Breast epithelium (tissue), 4 donors: ENCODE data around the gene INCENP. TPM values are rescaled to one million over a fixed set of nuclear protein-coding genes. Genes with fewer than 3 reads are reported as not detected.
A peak's percentile ranks its signal among the peaks of the same experiment; 100 is the strongest.

ENCODE experiments used
- DNase-seq, 2 donors: peaks; one replicate each; pipeline ENCODE4 v3.0.0-alpha.2; 2019; ENCODE audit warnings: low spot score in 2 of 2
- H3K27ac ChIP-seq, 2 donors: fragments of 200-600 bp; sonication (generic) in 1 of 2; one replicate each; pipeline ENCODE4 v1.5.1; 2016 to 2019; ENCODE audit warnings: mild to moderate bottlenecking in 1 of 2
- H3K27me3 ChIP-seq, 2 donors: fragments of 200-600 bp; sonication (generic) in 1 of 2; one replicate each; pipeline versions ENCODE4 v1.5.1 to v1.6.0; 2017 to 2019; ENCODE audit warnings: control low read depth in 1 of 2, mild to moderate bottlenecking in 1 of 2
- H3K36me3 ChIP-seq: fragments of 200-600 bp; one replicate; pipeline ENCODE4 v1.5.1; 2019
- H3K4me1 ChIP-seq, 2 donors: fragments of 200-600 bp; sonication (generic); one replicate each; pipeline ENCODE4 v1.5.1; 2016 to 2019; ENCODE audit warnings: control low read depth in 1 of 2
- H3K4me3 ChIP-seq, 3 donors: fragments of 200-600 bp; sonication (generic); 1 replicate in 2 of 3; 2 replicates in 1 of 3; pipeline ENCODE4 v1.5.1; 2016 to 2019; ENCODE audit warnings: mild to moderate bottlenecking in 3 of 3, moderate library complexity in 2 of 3
- H3K9me3 ChIP-seq, 2 donors: fragments of 200-600 bp; sonication (generic) in 1 of 2; one replicate each; pipeline ENCODE4 v1.5.1; 2016 to 2019; ENCODE audit warnings: control low read depth in 1 of 2
- POLR2A ChIP-seq: fragments of 450-650 bp; IDR thresholded peaks from one replicate; pipeline ENCODE4 v1.6.1; 2016; ENCODE audit warnings: antibody characterized with exemption, mild to moderate bottlenecking, moderate library complexity
- POLR2AphosphoS5 ChIP-seq, 3 donors: sonication (generic); formaldehyde crosslinking; IDR thresholded peaks; one replicate each; pipeline ENCODE4 v1.6.1; 2017; ENCODE audit warnings: antibody characterized with exemption in 3 of 3
- intact Hi-C: fragments of 100-400 bp; cut with DNase I; formaldehyde crosslinking; loops from one replicate; pipeline ENCODE4 v1.15.1; 2023; ENCODE audit warnings: low total_unique reads
- total RNA-seq, 3 donors: library from RNA; depleted of rRNA; stranded (reverse); fragments of >200 nt; gene quantifications; one replicate each; pipeline ENCODE4 v1.1.0, GENCODE V29; 2016
- TF ChIP-seq, protein P1 (sequence below), 3 donors: fragments of 450-650 bp; IDR thresholded peaks; one replicate each; pipeline ENCODE4 v1.5.1; 2016 to 2017; ENCODE audit warnings: antibody characterized with exemption in 3 of 3, mild to moderate bottlenecking in 3 of 3, moderate library complexity in 3 of 3

The INCENP gene
- total RNA-seq, 3 donors from 2014 or later = 8.5 to 19.0 (median 14.8) TPM

DNA sequence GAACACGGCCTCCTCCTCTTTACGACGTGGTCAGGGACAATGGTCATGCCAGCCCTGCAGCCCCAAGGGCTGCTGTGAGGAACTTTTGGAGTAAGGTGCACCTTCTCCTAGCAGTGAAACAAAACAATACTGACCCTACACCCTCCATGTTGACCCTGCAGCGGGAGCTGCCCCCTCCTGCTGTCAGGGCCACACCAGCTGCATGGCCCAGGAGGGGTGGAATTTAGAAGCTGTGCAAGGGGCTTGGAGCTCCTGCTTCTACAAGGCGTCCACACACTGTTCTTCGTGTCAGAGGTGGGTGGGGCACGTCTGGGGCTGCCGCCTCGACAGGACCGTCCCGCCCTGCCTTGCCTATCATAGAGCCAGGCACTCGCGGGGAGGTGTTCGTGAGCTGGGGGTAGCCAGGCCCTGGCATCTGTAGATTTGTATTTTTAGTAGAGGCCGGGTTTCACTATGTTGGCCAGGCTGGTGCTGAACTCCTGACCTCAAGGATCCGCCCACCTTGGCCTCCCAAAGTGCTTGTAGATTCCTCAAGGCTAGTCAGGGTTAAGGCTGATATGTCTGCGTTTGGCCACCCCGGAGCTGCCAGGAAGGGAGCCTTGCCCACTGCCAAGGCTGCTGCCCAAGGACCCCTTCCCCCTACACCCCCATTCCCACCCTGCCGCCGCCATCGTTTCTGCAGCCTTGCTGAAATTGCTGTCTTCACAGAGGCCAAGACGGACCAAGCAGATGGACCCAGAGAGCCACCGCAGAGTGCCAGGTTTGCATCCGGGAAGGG lies 15.9 kb downstream of the INCENP start:
- DNase-seq = peak in 1 of 2 donors; percentile 13
- Histone ChIP-seq H3K9me3 (no peaks in the 10 kb centered on the region), H3K36me3 (no peaks in the 10 kb centered on the region), H3K27ac (no peak overlapping the region), H3K4me1 (no peaks in the 10 kb centered on the region), H3K4me3 (no peak overlapping the region), H3K27me3 (no peaks in the 10 kb centered on the region)
- TF ChIP-seq, protein P1, sequence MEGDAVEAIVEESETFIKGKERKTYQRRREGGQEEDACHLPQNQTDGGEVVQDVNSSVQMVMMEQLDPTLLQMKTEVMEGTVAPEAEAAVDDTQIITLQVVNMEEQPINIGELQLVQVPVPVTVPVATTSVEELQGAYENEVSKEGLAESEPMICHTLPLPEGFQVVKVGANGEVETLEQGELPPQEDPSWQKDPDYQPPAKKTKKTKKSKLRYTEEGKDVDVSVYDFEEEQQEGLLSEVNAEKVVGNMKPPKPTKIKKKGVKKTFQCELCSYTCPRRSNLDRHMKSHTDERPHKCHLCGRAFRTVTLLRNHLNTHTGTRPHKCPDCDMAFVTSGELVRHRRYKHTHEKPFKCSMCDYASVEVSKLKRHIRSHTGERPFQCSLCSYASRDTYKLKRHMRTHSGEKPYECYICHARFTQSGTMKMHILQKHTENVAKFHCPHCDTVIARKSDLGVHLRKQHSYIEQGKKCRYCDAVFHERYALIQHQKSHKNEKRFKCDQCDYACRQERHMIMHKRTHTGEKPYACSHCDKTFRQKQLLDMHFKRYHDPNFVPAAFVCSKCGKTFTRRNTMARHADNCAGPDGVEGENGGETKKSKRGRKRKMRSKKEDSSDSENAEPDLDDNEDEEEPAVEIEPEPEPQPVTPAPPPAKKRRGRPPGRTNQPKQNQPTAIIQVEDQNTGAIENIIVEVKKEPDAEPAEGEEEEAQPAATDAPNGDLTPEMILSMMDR (IDR thresholded peaks at IDR 0.05) = no peak
- TF ChIP-seq POLR2A (no peak), POLR2AphosphoS5 (IDR thresholded peaks at IDR 0.05) (no peak)
- intact Hi-C loops = no loop called here

DNA sequence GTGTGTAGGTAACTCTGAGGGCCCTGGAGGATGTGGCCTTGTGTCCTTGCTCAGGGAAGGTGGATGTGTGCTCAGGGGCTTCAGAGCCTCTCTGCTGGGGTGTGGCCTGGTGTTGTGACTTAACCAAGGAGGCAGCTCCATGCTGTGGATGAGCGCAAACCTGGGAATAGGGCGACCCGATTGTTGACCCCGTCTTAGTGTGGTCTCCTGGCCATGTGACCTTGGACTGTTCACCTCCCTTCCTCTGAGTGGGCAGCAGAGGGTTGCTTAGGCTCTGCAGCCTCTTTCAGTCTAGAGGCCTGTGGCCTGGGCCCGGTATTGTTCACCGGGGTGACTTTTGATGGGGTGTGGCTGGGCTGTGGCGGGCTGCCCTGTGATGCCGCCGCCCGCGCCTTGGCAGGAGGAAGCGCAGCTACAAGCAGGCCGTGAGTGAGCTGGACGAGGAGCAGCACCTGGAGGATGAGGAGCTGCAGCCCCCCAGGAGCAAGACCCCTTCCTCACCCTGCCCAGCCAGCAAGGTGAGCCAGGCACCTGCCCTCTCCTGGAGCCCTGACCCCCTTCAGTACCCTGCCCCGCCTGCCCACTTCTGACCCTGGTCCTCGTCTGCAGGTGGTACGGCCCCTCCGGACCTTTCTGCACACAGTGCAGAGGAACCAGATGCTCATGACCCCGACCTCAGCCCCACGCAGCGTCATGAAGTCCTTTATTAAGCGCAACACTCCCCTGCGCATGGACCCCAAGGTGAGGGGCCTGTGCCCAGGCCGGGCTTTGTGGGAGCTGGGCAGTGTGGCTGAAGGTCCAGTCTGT lies 16.7 kb downstream of the INCENP start:
- Histone ChIP-seq H3K27me3 (no peaks in the 10 kb centered on the region), H3K4me3 (no peak overlapping the region), H3K36me3 (no peaks in the 10 kb centered on the region), H3K9me3 (no peaks in the 10 kb centered on the region), H3K4me1 (no peaks in the 10 kb centered on the region), H3K27ac (no peak overlapping the region)
- TF ChIP-seq POLR2AphosphoS5 (IDR thresholded peaks at IDR 0.05) = no peak
- no peak for TF ChIP-seq POLR2A
- TF ChIP-seq, protein P1 (IDR thresholded peaks at IDR 0.05) = no peak
- DNase-seq = no peak
- intact Hi-C loops = no loop called here

DNA sequence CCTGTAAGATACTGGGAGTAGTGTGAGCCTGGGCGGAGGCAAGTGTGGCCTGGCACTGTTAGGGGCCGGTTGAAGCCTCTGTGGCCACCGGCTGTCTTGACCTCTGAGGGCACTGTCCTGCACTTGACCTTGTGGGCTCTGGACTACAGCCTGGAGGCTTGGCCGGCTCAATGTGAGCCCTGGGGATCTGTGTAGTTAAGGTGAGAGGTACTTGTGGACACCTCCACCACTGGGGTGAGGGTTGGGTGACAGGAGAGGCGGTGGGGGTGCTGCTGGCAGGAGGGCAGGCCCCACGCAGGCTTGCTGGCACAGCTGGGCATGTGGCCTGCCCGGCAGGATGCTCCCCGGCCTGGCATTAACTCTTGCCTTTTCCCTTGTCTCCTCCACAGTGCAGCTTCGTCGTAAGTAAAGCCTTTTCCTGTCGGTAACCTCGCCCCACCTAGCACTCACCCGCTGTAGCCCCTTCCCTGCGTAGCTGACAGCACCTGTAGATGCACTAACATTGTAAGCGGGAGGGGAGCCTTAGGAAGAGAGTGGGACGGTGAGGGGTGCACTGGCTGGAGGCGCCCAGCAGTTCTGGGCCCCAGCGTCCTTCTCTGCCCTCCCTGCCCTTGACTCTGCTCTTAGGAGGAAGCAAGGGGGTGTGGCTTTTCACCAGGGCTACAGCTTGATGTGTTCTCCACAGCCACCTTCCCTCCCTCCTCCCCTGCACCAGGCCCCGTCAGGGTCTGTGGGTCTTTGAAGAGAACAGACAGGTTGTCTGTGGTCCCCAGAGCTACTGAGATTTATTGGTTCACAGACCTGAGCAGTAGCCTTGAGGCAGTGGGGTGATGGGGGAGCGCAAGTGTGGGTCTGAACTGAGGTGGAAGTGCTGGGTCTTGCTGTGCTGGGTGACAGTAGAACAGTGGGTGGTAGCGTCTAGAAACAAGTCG lies 17.6 kb downstream of the INCENP start:
- Histone ChIP-seq H3K9me3 (no peaks in the 10 kb centered on the region), H3K27ac (no peak overlapping the region), H3K4me3 (no peak overlapping the region), H3K27me3 (no peaks in the 10 kb centered on the region), H3K36me3 (no peaks in the 10 kb centered on the region), H3K4me1 (no peaks in the 10 kb centered on the region)
- intact Hi-C loops = no loop called here
- DNase-seq = no peak
- no peak for TF ChIP-seq POLR2A
- TF ChIP-seq, protein P1 (IDR thresholded peaks at IDR 0.05) = no peak
- no peak for TF ChIP-seq POLR2AphosphoS5 (IDR thresholded peaks at IDR 0.05)

DNA sequence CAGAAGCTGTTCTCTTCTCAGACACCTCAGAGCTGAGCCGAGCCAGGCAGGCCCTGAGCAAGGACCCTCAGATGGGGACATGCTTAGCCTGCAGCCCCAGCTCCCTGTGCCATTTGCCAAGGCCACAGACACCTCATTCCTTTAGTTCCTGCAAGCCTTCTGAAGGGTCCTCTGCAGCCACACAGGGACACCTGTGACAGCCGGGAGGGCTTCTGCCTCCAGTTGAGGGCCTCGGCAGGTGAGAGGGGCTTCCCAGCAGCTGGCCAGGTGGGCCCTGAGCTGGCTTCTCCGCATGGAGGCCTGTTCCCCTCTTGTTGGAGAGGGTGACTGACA lies 18.2 kb downstream of the INCENP start:
- H3K27me3 ChIP-seq = no peaks in the 10 kb centered on the region
- DNase-seq = no peak
- no peaks in the 10 kb centered on the region for H3K4me1 ChIP-seq
- TF ChIP-seq POLR2A (no peak), POLR2AphosphoS5 (IDR thresholded peaks at IDR 0.05) (no peak)
- TF ChIP-seq, protein P1 (IDR thresholded peaks at IDR 0.05) = no peak
- intact Hi-C loops = no loop called here
- no peak overlapping the region for H3K4me3 ChIP-seq
- H3K27ac ChIP-seq = no peak overlapping the region
- no peaks in the 10 kb centered on the region for H3K9me3 ChIP-seq
- H3K36me3 ChIP-seq = no peaks in the 10 kb centered on the region
